Mesodermal cell (in vitro differentiated cells): ENCODE data around the gene ISG15.
"Not testable (repeated sequence)": the region's sequence is repeated elsewhere in the genome, so short reads cannot be mapped to it uniquely, and the experiment has no call there.

ENCODE experiments used
- H3K27ac ChIP-seq: 2 replicates; pipeline ENCODE4 v1.7.0; 2013; ENCODE audit warnings: mild to moderate bottlenecking, low read depth, low read length, moderate library complexity; ENCODE audit not compliant: severe bottlenecking
- H3K36me3 ChIP-seq: 2 replicates; pipeline ENCODE4 v1.7.1; 2013; ENCODE audit warnings: mild to moderate bottlenecking, low read length, moderate library complexity; ENCODE audit not compliant: control insufficient read depth, insufficient read depth
- H3K4me1 ChIP-seq: one replicate; pipeline ENCODE4 v1.7.1; 2013; ENCODE audit warnings: mild to moderate bottlenecking, low read length; ENCODE audit not compliant: insufficient read depth, control insufficient read depth, poor library complexity, severe bottlenecking
- H3K4me3 ChIP-seq: 2 replicates; pipeline ENCODE4 v1.7.0; 2013; ENCODE audit warnings: low read length, control low read depth, mild to moderate bottlenecking; ENCODE audit not compliant: insufficient read depth, poor library complexity, severe bottlenecking; ENCODE audit errors: extremely low read depth
- H3K9me3 ChIP-seq: 2 replicates; pipeline ENCODE4 v1.7.1; 2013; ENCODE audit warnings: mild to moderate bottlenecking, low read length, moderate library complexity; ENCODE audit not compliant: control insufficient read depth
- WGBS, 2 experiments: methylation state at CpG; one replicate each; pipeline ENCODE4 v1.1.5; 2013; ENCODE audit warnings: missing lambda C conversion rate in 2 of 2; ENCODE audit not compliant: insufficient coverage in 2 of 2; 5-methylcytosine and 5-hydroxymethylcytosine counted together

ISG15 gene

GRCh38 chr1:1050577-1051052 is 37.3 kb downstream of the ISG15 start:
- H3K27ac ChIP-seq = no peak overlapping the region
- H3K4me1 ChIP-seq = no peaks in the 10 kb centered on the region
- WGBS, 2 experiments = 98% methylated on average over 28 to 32 of the region's 32 CpGs
- no peak overlapping the region for H3K4me3 ChIP-seq
- no peaks in the 10 kb centered on the region for H3K9me3 ChIP-seq
- peaks cover 50% of the 10 kb centered on the region for H3K36me3 ChIP-seq

GRCh38 chr1:1051127-1051810 is 38.0 kb downstream of the ISG15 start:
- H3K36me3 ChIP-seq = peaks cover 43% of the 10 kb centered on the region
- WGBS, 2 experiments = 94 to 95% methylated on average over 37 to 44 of the region's 46 CpGs

GRCh38 chr1:1052003-1052840 is 38.9 kb downstream of the ISG15 start:
- H3K36me3 ChIP-seq = peaks cover 34% of the 10 kb centered on the region
- H3K9me3 ChIP-seq = no peaks in the 10 kb centered on the region
- no peaks in the 10 kb centered on the region for H3K4me1 ChIP-seq
- WGBS, 2 experiments = 95 to 96% methylated on average over 24 to 29 of the region's 29 CpGs
- H3K4me3 ChIP-seq = no peak overlapping the region
- no peak overlapping the region for H3K27ac ChIP-seq

More at GRCh38 chr1:1051127-1051810, 38.0 kb downstream of the ISG15 start:
- Histone ChIP-seq H3K9me3 (no peaks in the 10 kb centered on the region), H3K4me1 (no peaks in the 10 kb centered on the region), H3K4me3 (no peak overlapping the region), H3K27ac (no peak overlapping the region)

GRCh38 chr1:1053022-1053421 is 39.7 kb downstream of the ISG15 start:
- no peak overlapping the region for H3K4me3 ChIP-seq
- H3K4me1 ChIP-seq = no peaks in the 10 kb centered on the region
- WGBS, 2 experiments = 96 to 98% methylated on average over 13 to 15 of the region's 15 CpGs
- peaks cover 29% of the 10 kb centered on the region for H3K36me3 ChIP-seq
- no peak overlapping the region for H3K27ac ChIP-seq
- H3K9me3 ChIP-seq = no peaks in the 10 kb centered on the region

GRCh38 chr1:1053682-1054081 is 40.4 kb downstream of the ISG15 start:
- H3K27ac ChIP-seq = no peak overlapping the region
- 98% methylated on average over 17 to 18 of the region's 18 CpGs for WGBS, 2 experiments
- peaks cover 29% of the 10 kb centered on the region for H3K36me3 ChIP-seq
- no peak overlapping the region for H3K4me3 ChIP-seq
- no peaks in the 10 kb centered on the region for H3K9me3 ChIP-seq
- H3K4me1 ChIP-seq = peaks cover 6% of the 10 kb centered on the region

GRCh38 chr1:1054099-1054700 is 40.9 kb downstream of the ISG15 start:
- Histone ChIP-seq H3K36me3 (peaks cover 29% of the 10 kb centered on the region), H3K4me3 (no peak overlapping the region), H3K4me1 (peaks cover 6% of the 10 kb centered on the region), H3K27ac (no peak overlapping the region), H3K9me3 (no peaks in the 10 kb centered on the region)
- WGBS, 2 experiments = 93 to 94% methylated on average over 14 of the region's 18 CpGs

GRCh38 chr1:1054971-1055370 is 41.7 kb downstream of the ISG15 start:
- Histone ChIP-seq H3K4me3 (no peak overlapping the region), H3K4me1 (peaks cover 7% of the 10 kb centered on the region), H3K27ac (no peak overlapping the region), H3K36me3 (peaks cover 29% of the 10 kb centered on the region), H3K9me3 (no peaks in the 10 kb centered on the region)
- 89 to 91% methylated on average over 18 to 23 of the region's 23 CpGs for WGBS, 2 experiments

GRCh38 chr1:1055841-1056736 is 42.8 kb downstream of the ISG15 start:
- peaks cover 9% of the 10 kb centered on the region for H3K4me1 ChIP-seq
- no peaks in the 10 kb centered on the region for H3K9me3 ChIP-seq
- H3K36me3 ChIP-seq = peaks cover 25% of the 10 kb centered on the region
- H3K27ac ChIP-seq = no peak overlapping the region
- no peak overlapping the region for H3K4me3 ChIP-seq
- 93 to 95% methylated on average over 30 to 40 of the region's 50 CpGs for WGBS, 2 experiments

GRCh38 chr1:1057769-1058087 is 44.4 kb downstream of the ISG15 start:
- Histone ChIP-seq H3K36me3 (peaks cover 13% of the 10 kb centered on the region), H3K4me1 (peaks cover 15% of the 10 kb centered on the region)
- not testable (repeated sequence) for H3K9me3 ChIP-seq, H3K27ac ChIP-seq, H3K4me3 ChIP-seq
- WGBS, 2 experiments = 79 to 88% methylated on average over 11 to 15 of the region's 15 CpGs
